NB4 (cell line): Measurements from ENCODE around the gene MAD1L1.
"Not testable (repeated sequence)": the region's sequence is repeated elsewhere in the genome, so short reads cannot be mapped to it uniquely, and the experiment has no call there.

Source experiments
- MYC ChIP-seq: IDR thresholded peaks from 2 replicates; pipeline ENCODE4 v1.6.1; 2011; ENCODE audit warnings: low read depth, low read length
- TF ChIP-seq, protein P1 (sequence below): IDR thresholded peaks from one replicate; pipeline ENCODE4 v1.5.1; 2012; ENCODE audit warnings: low read depth, low read length
- TF ChIP-seq, protein P2 (sequence below): IDR thresholded peaks from 2 replicates; pipeline ENCODE4 v1.6.1; 2011; ENCODE audit warnings: low read depth, low read length

DNA sequence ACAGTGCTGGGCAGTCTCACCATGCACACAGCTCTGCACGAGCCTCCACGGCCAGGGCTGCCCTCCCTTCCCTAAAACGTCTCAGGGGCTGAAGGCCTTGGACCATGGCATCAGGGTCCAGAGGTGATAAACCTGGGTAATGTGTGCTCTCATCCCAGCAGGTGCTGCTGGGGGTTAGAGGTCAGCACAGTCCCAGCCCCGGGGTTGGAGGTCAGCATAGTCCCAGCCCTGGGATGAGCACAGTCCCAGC is 407.2 kb downstream of the MAD1L1 start:
- not testable (repeated sequence) for TF ChIP-seq MYC
- TF ChIP-seq, protein P1, sequence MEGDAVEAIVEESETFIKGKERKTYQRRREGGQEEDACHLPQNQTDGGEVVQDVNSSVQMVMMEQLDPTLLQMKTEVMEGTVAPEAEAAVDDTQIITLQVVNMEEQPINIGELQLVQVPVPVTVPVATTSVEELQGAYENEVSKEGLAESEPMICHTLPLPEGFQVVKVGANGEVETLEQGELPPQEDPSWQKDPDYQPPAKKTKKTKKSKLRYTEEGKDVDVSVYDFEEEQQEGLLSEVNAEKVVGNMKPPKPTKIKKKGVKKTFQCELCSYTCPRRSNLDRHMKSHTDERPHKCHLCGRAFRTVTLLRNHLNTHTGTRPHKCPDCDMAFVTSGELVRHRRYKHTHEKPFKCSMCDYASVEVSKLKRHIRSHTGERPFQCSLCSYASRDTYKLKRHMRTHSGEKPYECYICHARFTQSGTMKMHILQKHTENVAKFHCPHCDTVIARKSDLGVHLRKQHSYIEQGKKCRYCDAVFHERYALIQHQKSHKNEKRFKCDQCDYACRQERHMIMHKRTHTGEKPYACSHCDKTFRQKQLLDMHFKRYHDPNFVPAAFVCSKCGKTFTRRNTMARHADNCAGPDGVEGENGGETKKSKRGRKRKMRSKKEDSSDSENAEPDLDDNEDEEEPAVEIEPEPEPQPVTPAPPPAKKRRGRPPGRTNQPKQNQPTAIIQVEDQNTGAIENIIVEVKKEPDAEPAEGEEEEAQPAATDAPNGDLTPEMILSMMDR = not testable (repeated sequence)
- TF ChIP-seq, protein P2, sequence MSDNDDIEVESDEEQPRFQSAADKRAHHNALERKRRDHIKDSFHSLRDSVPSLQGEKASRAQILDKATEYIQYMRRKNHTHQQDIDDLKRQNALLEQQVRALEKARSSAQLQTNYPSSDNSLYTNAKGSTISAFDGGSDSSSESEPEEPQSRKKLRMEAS = not testable (repeated sequence)
